ENCODE data around the gene GPER1.

The GPER1 gene

GRCh38 chr7:1053816-1054370 lies 34.0 kb upstream of the GPER1 start:
- peaks cover 19% of the 10 kb centered on the region for H3K36me3 ChIP-seq (ENCODE audit: control insufficient read depth, low read length)
- H3K79me2 ChIP-seq (ENCODE audit: control insufficient read depth, low read length), result peaks cover 34% of the 10 kb centered on the region
- peaks cover 16% of the 10 kb centered on the region for H4K20me1 ChIP-seq (ENCODE audit: control insufficient read depth, insufficient read depth, low read depth, low read length)
- no peak overlapping the region for H3K4me3 ChIP-seq (ENCODE audit: low read length)
- H3K9me3 ChIP-seq (ENCODE audit: control insufficient read depth, insufficient read depth, low read length), result no peaks in the 10 kb centered on the region
- TF ChIP-seq EZH2phosphoT487 (IDR thresholded peaks at IDR 0.05; ENCODE audit: borderline replicate concordance, low read length) (no peak), CTCF (IDR thresholded peaks at IDR 0.05; ENCODE audit: low read depth, low read length, poor library complexity, severe bottlenecking) (no peak)
- no peaks in the 10 kb centered on the region for H3K9me2 ChIP-seq (replicated peaks; ENCODE audit: control insufficient read depth, low read length)
- peaks cover 81% of the 10 kb centered on the region for H3K4me1 ChIP-seq (ENCODE audit: control insufficient read depth, low read length)
- H3F3A ChIP-seq (ENCODE audit: control insufficient read depth, insufficient read depth), result peaks cover 4% of the 10 kb centered on the region
- H3K27me3 ChIP-seq (ENCODE audit: control insufficient read depth, low read length), result no peaks in the 10 kb centered on the region
- H3K27ac ChIP-seq (ENCODE audit: low read depth, low read length), result no peak overlapping the region
- no peak overlapping the region for H3K4me2 ChIP-seq (ENCODE audit: low read length)

- Histone ChIP-seq H4K20me1 (ENCODE audit: control insufficient read depth, insufficient read depth, low read depth, low read length) (peaks cover 12% of the 10 kb centered on the region), H3K9me2 (replicated peaks; ENCODE audit: control insufficient read depth, low read length) (no peaks in the 10 kb centered on the region), H3K27ac (ENCODE audit: low read depth, low read length) (no peak overlapping the region), H3K79me2 (ENCODE audit: control insufficient read depth, low read length) (peaks cover 32% of the 10 kb centered on the region), H3F3A (ENCODE audit: control insufficient read depth, insufficient read depth) (peaks cover 8% of the 10 kb centered on the region), H3K36me3 (ENCODE audit: control insufficient read depth, low read length) (peaks cover 19% of the 10 kb centered on the region), H3K4me1 (ENCODE audit: control insufficient read depth, low read length) (peaks cover 81% of the 10 kb centered on the region), H3K9me3 (ENCODE audit: control insufficient read depth, insufficient read depth, low read length) (no peaks in the 10 kb centered on the region), H3K4me3 (ENCODE audit: low read length) (no peak overlapping the region), H3K27me3 (ENCODE audit: control insufficient read depth, low read length) (no peaks in the 10 kb centered on the region), H3K4me2 (ENCODE audit: low read length) (no peak overlapping the region; the same call in 1 of the 2 replicates)
- TF ChIP-seq EZH2phosphoT487 (IDR thresholded peaks at IDR 0.05; ENCODE audit: borderline replicate concordance, low read length) (no peak), CTCF (IDR thresholded peaks at IDR 0.05; ENCODE audit: low read depth, low read length, poor library complexity, severe bottlenecking) (no peak)
These were observed 33.5 kb upstream of the GPER1 start for GRCh38 chr7:1054438-1054837.

- Histone ChIP-seq H3F3A (ENCODE audit: control insufficient read depth, insufficient read depth) (peaks cover 8% of the 10 kb centered on the region), H3K9me2 (replicated peaks; ENCODE audit: control insufficient read depth, low read length) (no peaks in the 10 kb centered on the region), H3K4me3 (ENCODE audit: low read length) (peak overlapping the region; percentile 55), H3K4me2 (ENCODE audit: low read length) (peak overlapping the region; percentile 80), H3K27me3 (ENCODE audit: control insufficient read depth, low read length) (no peaks in the 10 kb centered on the region), H3K4me1 (ENCODE audit: control insufficient read depth, low read length) (peaks cover 77% of the 10 kb centered on the region), H3K9me3 (ENCODE audit: control insufficient read depth, insufficient read depth, low read length) (no peaks in the 10 kb centered on the region), H3K79me2 (ENCODE audit: control insufficient read depth, low read length) (peaks cover 31% of the 10 kb centered on the region), H3K36me3 (ENCODE audit: control insufficient read depth, low read length) (peaks cover 19% of the 10 kb centered on the region), H3K27ac (ENCODE audit: low read depth, low read length) (no peak overlapping the region), H4K20me1 (ENCODE audit: control insufficient read depth, insufficient read depth, low read depth, low read length) (peaks cover 7% of the 10 kb centered on the region)
- no peak for TF ChIP-seq CTCF (IDR thresholded peaks at IDR 0.05; ENCODE audit: low read depth, low read length, poor library complexity, severe bottlenecking)
- no peak for TF ChIP-seq EZH2phosphoT487 (IDR thresholded peaks at IDR 0.05; ENCODE audit: borderline replicate concordance, low read length)
These were observed 33.0 kb upstream of the GPER1 start for GRCh38 chr7:1054861-1055450.
